ENCODE results near the gene CISD2.
"Not testable (repeated sequence)": the region's sequence is repeated elsewhere in the genome, so short reads cannot be mapped to it uniquely, and the experiment has no call there.

CISD2 gene

GRCh38 chr4:102935716-102936115, 66.9 kb downstream of the CISD2 start:
- no peak for TF ChIP-seq CTCF (IDR thresholded peaks at IDR 0.05; ENCODE audit: low read depth, low read length, missing control alignments)
- in situ Hi-C loops (cut with HindIII; ENCODE audit: low sequenced_read_pairs): no loop called here
- no peak overlapping the region for H3K4me3 ChIP-seq (ENCODE audit: low read depth, low read length)
- no peak for DNase-seq (ENCODE audit: low read depth)

- DNase-seq (ENCODE audit: low read depth); in situ Hi-C loops (cut with HindIII; ENCODE audit: low sequenced_read_pairs): not testable (repeated sequence)
These were observed 69.3 kb downstream of the CISD2 start for GRCh38 chr4:102938063-102938462.

More at GRCh38 chr4:102938063-102938462, 69.3 kb downstream of the CISD2 start:
- not testable (repeated sequence) for H3K4me3 ChIP-seq (ENCODE audit: low read depth, low read length)
